VCaP (cell line): ENCODE results near the gene TEX55.
"Not testable (repeated sequence)": the region's sequence is repeated elsewhere in the genome, so short reads cannot be mapped to it uniquely, and the experiment has no call there.

Source experiments
- H3K27ac ChIP-seq: fragments of 450-650 bp; 2 replicates; pipeline ENCODE4 v1.5.1; 2017
- CTCF ChIP-seq: fragments of 450-650 bp; conservative IDR thresholded peaks from 2 replicates; pipeline ENCODE4 v1.5.1; 2017; ENCODE audit warnings: mild to moderate bottlenecking, moderate library complexity

Gene TEX55

DNA sequence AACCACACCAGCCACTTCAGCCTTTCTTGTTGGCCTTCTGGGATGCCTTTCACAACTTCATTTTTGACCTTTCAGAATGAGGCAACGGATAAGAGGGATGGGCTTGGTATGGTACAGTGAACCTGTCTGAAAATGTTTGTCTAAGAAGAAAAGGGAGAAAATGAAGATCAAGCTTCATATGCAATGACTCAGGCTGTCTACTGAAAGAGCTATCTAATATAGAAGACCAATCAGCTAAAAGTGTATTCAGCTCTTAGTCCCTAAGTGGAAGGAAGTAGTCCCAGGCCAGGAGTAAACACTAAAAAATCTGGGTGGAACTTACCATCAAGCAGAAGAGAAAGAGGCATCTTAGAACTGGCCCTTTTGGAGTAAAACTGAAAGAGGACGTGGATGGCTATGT, 15.3 kb downstream of the TEX55 start:
- no peak overlapping the region for H3K27ac ChIP-seq
- no peak for TF ChIP-seq CTCF

DNA sequence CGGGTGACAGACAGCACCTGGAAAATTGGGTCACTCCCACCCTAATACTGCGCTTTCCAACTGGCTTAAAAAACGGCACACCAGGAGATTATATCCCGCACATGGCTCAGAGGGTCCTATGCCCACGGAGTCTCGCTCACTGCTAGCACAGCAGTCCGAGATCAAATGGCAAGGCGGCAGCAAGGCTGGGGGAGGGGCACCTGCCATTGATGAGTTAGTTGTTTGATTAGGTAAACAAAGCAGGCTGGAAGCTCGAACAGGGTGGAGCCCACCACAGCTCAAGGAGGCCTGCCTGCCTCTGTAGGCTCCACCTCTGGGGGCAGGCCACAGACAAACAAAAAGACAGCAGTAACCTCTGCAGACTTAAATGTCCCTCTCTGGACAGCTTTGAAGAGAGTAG, 18.8 kb downstream of the TEX55 start:
- not testable (repeated sequence) for H3K27ac ChIP-seq

GRCh38 chr3:119170821-119171220, 24.9 kb downstream of the TEX55 start:
- no peak overlapping the region for H3K27ac ChIP-seq
- TF ChIP-seq CTCF = no peak

DNA sequence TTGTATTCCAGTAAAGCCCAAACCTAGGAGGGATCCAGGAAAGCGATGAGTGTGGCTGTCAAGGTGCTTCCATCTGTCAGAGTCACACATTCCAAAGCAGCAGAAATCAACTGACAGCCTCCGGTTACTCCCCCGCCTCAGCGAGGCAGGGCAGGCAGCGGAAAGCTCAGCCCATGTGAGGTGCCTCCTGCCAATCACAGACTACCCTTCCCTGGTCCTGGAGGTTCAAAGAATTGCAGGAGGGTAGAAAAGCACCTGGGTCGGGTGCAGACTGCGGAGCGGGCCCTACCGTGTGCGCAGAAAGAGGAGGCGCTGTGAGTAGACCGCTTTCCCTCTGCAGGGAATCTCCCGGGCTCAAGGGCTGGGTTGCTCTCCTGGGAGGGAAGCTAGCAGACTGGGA, 27.4 kb downstream of the TEX55 start, which contains the start of gene UPK1B:
TSS of gene UPK1B (plus strand) at position 274 of the 400 bp plus-strand sequence. CDS start 13,144 bp downstream, outside the sequence.
- H3K27ac ChIP-seq = no peak within 1 kb of the TSS
- TF ChIP-seq CTCF = no peak

DNA sequence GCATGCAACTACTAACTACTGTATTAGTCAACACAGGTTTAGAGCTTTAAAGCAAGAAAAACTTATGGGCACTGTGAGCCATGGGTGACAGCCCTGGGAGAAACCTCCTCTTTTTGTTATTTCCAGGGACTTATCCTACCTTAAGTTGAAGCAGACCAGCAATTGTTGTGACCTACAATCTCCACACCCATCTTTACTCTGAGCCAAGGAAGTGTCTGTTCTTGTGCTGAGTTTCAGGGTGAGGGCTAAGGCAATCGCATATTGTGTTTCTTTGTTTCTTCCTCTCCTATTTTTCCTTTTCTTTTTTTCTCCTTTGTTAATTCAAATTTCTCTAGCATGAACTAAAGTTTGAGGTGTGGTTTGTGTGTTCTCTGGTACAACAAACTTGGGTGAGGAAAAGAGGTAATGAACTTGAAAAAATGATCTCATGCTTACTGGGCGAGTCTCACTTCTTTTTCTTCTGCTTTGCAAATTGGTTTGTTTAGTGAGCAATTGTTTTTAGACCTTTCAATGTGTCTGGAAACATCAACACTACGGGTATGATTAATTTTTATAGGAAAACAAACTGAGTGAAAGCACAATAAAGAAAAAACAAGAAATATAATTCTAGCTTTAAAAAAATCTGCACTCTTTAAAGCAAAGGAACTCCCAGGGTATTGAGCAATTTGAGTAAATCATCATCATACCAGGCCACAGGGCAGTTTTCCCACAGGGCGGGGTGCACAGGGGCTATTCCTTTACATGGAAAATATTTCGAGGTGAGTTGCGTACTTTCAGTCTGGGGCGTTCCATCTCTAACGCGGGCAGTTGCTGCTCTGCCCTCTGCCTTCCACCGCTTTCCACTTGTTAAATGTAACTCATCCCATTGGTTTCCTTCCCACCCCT, 30.1 kb downstream of the TEX55 start:
- no peak overlapping the region for H3K27ac ChIP-seq

GRCh38 chr3:119176778-119177177, 30.8 kb downstream of the TEX55 start:
- no peak overlapping the region for H3K27ac ChIP-seq
- TF ChIP-seq CTCF = no peak

More for the DNA sequence above, 30.1 kb downstream of the TEX55 start:
- no peak for TF ChIP-seq CTCF

GRCh38 chr3:119177321-119177720, 31.4 kb downstream of the TEX55 start:
- H3K27ac ChIP-seq = no peak overlapping the region
- TF ChIP-seq CTCF = no peak

DNA sequence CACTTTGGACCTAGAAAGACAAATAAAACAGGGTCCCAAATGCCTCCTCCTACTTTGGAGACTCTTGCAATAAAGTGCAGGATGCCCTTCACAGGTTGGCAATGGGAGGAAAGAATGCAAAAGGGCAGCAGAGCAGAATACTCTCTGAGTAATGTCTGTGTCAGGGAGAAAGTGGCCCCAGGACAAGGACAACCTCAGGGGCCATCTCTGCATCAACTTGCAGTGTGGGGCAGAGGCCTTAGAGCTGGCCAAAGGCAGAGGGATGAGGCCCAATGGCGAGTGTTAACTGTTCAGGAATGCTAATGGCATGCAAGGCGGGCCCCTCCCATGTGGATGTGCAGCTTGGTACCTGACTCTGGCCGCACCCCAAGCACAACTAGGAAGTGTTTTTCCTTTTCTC, 35.8 kb downstream of the TEX55 start:
- no peak overlapping the region for H3K27ac ChIP-seq
- no peak for TF ChIP-seq CTCF
